Fibroblast of villous mesenchyme (primary cell): ENCODE results near the gene CHRNA4. TPM values are rescaled to one million over a fixed set of nuclear protein-coding genes. Genes with fewer than 3 reads are reported as not detected.

Source experiments
- DNase-seq: peaks from one replicate; pipeline ENCODE4 v3.0.0-alpha.2; 2010; ENCODE audit warnings: low read depth
- H3K4me3 ChIP-seq: 2 replicates; pipeline ENCODE4 v1.5.1; 2011; ENCODE audit warnings: low read depth, mild to moderate bottlenecking, low read length
- total RNA-seq: library from RNA; depleted of rRNA; stranded (reverse); fragments of >200 nt; gene quantifications from 2 replicates; pipeline ENCODE4 v1.2.3, GENCODE V29; 2012
- TF ChIP-seq, protein P1 (sequence below): IDR thresholded peaks from 2 replicates; pipeline ENCODE4 v1.5.1; 2012; ENCODE audit warnings: low read depth, mild to moderate bottlenecking, low read length; ENCODE audit not compliant: insufficient read depth

Gene CHRNA4
- total RNA-seq, 1 donor = not detected

DNA sequence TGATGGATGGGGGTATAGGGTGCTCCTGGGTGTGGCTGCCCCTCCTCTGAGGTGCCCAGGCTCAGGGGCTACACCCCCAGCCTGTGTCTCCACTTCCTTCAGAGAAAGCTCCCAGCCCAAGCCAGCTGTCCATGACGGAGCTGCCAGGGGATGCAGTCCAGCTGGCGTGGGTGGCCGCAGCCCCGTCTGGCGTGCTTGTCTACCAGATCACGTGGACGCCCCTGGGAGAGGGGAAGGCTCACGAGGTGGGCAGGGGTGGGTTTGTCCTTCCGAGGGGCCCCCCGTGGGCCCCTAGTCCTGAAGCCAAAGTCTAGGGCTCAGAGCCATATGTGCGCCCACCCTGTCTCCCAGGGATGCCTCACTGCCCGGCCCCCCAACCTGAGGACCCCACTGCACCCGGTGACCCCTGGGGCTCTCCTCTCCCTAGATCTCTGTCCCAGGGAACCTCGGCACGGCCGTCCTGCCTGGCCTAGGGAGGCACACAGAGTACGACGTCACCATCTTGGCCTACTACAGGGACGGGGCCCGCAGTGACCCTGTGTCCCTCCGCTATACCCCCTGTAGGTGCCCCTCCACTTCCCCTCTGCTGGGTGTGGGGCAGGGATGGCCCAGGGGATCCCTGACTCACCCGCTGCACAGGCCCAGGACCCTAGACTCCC is 48.3 kb downstream of the CHRNA4 start:
- TF ChIP-seq, protein P1, sequence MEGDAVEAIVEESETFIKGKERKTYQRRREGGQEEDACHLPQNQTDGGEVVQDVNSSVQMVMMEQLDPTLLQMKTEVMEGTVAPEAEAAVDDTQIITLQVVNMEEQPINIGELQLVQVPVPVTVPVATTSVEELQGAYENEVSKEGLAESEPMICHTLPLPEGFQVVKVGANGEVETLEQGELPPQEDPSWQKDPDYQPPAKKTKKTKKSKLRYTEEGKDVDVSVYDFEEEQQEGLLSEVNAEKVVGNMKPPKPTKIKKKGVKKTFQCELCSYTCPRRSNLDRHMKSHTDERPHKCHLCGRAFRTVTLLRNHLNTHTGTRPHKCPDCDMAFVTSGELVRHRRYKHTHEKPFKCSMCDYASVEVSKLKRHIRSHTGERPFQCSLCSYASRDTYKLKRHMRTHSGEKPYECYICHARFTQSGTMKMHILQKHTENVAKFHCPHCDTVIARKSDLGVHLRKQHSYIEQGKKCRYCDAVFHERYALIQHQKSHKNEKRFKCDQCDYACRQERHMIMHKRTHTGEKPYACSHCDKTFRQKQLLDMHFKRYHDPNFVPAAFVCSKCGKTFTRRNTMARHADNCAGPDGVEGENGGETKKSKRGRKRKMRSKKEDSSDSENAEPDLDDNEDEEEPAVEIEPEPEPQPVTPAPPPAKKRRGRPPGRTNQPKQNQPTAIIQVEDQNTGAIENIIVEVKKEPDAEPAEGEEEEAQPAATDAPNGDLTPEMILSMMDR = no peak
- DNase-seq = peak; percentile 45
- no peak overlapping the region for H3K4me3 ChIP-seq

GRCh38 chr20:63312273-63312672 is 48.9 kb downstream of the CHRNA4 start:
- H3K4me3 ChIP-seq = no peak overlapping the region
- DNase-seq = no peak
- TF ChIP-seq, protein P1 = no peak

- H3K4me3 ChIP-seq = no peak overlapping the region
- no peak for DNase-seq
- TF ChIP-seq, protein P1 = no peak
These were observed 49.3 kb downstream of the CHRNA4 start for GRCh38 chr20:63311833-63312243.

DNA sequence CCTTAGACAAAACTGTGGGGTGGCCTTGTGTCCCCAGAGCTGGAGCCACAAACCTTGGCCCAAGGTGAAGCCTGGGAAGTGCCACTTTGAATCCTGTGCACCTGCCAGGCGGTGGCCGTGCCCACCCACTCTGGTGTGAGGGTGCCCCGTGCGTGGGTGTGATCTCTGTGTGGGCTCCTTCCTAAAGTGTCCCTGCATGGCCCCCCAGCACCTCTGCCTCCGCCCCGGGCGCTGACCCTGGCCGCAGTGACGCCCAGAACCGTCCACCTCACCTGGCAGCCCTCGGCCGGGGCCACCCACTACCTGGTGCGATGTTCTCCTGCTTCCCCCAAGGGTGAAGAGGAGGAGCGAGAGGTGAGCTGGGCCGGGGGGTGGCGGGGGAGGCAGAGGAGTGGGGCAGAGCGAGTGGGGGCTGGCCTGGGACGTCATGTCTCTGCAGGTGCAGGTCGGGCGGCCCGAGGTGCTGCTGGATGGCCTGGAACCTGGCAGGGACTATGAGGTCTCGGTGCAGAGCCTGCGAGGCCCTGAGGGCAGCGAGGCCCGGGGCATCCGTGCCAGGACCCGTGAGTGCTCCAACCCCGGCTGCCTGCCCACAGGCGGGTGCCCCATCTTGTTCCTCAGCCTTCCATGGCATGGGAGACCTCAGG is 49.8 kb downstream of the CHRNA4 start:
- DNase-seq = no peak
- TF ChIP-seq, protein P1 = no peak

GRCh38 chr20:63310265-63310991 is 50.7 kb downstream of the CHRNA4 start:
- H3K4me3 ChIP-seq = no peak overlapping the region
- DNase-seq = no peak
- TF ChIP-seq, protein P1 = no peak

More for the DNA sequence above, 49.8 kb downstream of the CHRNA4 start:
- H3K4me3 ChIP-seq = no peak overlapping the region

- no peak overlapping the region for H3K4me3 ChIP-seq
- TF ChIP-seq, protein P1 = peak; percentile 78
- peak; percentile 28 for DNase-seq
These were observed 51.7 kb downstream of the CHRNA4 start for GRCh38 chr20:63309261-63310071.
